DND-41 (cell line): ENCODE measurements around the gene SYNE3.

Experiments
- ATAC-seq: fragments of 200-7000 bp; cut with Tn5 transposase; 3 replicates; pipeline ENCODE4 v1.9.1; 2021; ENCODE audit warnings: low read depth; ENCODE audit not compliant: insufficient read depth
- DNase-seq: peaks from one replicate; pipeline ENCODE4 v3.0.0-alpha.2; 2020
- H2AFZ ChIP-seq: 2 replicates; pipeline ENCODE4 v1.6.0; 2012; ENCODE audit warnings: low read depth, low read length
- H3K27ac ChIP-seq: 2 replicates; pipeline ENCODE4 v1.5.1; 2012; ENCODE audit warnings: low read length, inconsistent platforms
- H3K27me3 ChIP-seq: fragments of 200-600 bp; sonication (generic); 2 replicates; pipeline ENCODE4 v1.6.0; 2012; ENCODE audit warnings: low read length, mild to moderate bottlenecking, inconsistent platforms; ENCODE audit not compliant: insufficient read depth, poor library complexity
- H3K36me3 ChIP-seq: 2 replicates; pipeline ENCODE4 v1.5.1; 2012; ENCODE audit warnings: low read length, inconsistent platforms; ENCODE audit not compliant: insufficient read depth
- H3K4me1 ChIP-seq: 2 replicates; pipeline ENCODE4 v1.5.1; 2012; ENCODE audit warnings: mild to moderate bottlenecking, low read length; ENCODE audit not compliant: insufficient read depth
- H3K4me2 ChIP-seq: 2 replicates; pipeline ENCODE4 v1.6.0; 2012; ENCODE audit warnings: mild to moderate bottlenecking, moderate library complexity, low read length, inconsistent platforms; ENCODE audit not compliant: insufficient read depth
- H3K4me3 ChIP-seq, 2 experiments: fragments of 200-600 bp in 1 of 2; shearing (Covaris generic) in 1 of 2; 2 replicates each; pipeline ENCODE4 v1.5.1; 2012 to 2016; ENCODE audit warnings: inconsistent platforms in 2 of 2, low read length in 2 of 2, mild to moderate bottlenecking in 2 of 2, low read depth in 1 of 2, moderate library complexity in 1 of 2
- H3K79me2 ChIP-seq: 2 replicates; pipeline ENCODE4 v1.6.0; 2012; ENCODE audit warnings: low read length, inconsistent platforms; ENCODE audit not compliant: insufficient read depth
- H3K9ac ChIP-seq: 2 replicates; pipeline ENCODE4 v1.6.0; 2012; ENCODE audit warnings: low read depth, mild to moderate bottlenecking, inconsistent platforms, low read length, moderate library complexity
- H3K9me3 ChIP-seq: 2 replicates; pipeline ENCODE4 v1.5.1; 2012; ENCODE audit warnings: low read length, moderate library complexity, mild to moderate bottlenecking, inconsistent platforms; ENCODE audit not compliant: insufficient read depth, severe bottlenecking
- H4K20me1 ChIP-seq: 2 replicates; pipeline ENCODE4 v1.6.0; 2012; ENCODE audit warnings: low read length; ENCODE audit not compliant: insufficient read depth
- EZH2 ChIP-seq: IDR thresholded peaks from 3 replicates; pipeline ENCODE4 v1.6.1; 2012; ENCODE audit warnings: borderline replicate concordance, low read depth, mild to moderate bottlenecking, moderate library complexity, low read length, inconsistent platforms; ENCODE audit not compliant: severe bottlenecking
- TF ChIP-seq, protein P1 (sequence below): IDR thresholded peaks from 2 replicates; pipeline ENCODE4 v1.5.1; 2012; ENCODE audit warnings: borderline replicate concordance, low read length, moderate library complexity, mild to moderate bottlenecking; ENCODE audit not compliant: poor library complexity, severe bottlenecking; ENCODE audit errors: extremely low read depth

The SYNE3 gene

GRCh38 chr14:95472819-95473251 is 43.6 kb downstream of the SYNE3 start:
- no peak overlapping the region for H2AFZ ChIP-seq
- no peak for TF ChIP-seq EZH2
- TF ChIP-seq, protein P1, sequence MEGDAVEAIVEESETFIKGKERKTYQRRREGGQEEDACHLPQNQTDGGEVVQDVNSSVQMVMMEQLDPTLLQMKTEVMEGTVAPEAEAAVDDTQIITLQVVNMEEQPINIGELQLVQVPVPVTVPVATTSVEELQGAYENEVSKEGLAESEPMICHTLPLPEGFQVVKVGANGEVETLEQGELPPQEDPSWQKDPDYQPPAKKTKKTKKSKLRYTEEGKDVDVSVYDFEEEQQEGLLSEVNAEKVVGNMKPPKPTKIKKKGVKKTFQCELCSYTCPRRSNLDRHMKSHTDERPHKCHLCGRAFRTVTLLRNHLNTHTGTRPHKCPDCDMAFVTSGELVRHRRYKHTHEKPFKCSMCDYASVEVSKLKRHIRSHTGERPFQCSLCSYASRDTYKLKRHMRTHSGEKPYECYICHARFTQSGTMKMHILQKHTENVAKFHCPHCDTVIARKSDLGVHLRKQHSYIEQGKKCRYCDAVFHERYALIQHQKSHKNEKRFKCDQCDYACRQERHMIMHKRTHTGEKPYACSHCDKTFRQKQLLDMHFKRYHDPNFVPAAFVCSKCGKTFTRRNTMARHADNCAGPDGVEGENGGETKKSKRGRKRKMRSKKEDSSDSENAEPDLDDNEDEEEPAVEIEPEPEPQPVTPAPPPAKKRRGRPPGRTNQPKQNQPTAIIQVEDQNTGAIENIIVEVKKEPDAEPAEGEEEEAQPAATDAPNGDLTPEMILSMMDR = no peak
- H4K20me1 ChIP-seq = no peaks in the 10 kb centered on the region; the same call in 1 of the 2 replicates
- H3K4me2 ChIP-seq = no peak overlapping the region
- no peaks in the 10 kb centered on the region for H3K9me3 ChIP-seq
- H3K4me1 ChIP-seq = no peaks in the 10 kb centered on the region
- no peak overlapping the region for H3K27ac ChIP-seq
- no peaks in the 10 kb centered on the region for H3K79me2 ChIP-seq
- no peaks in the 10 kb centered on the region for H3K36me3 ChIP-seq
- ATAC-seq (peak; percentile 31; the same call in 1 of the 3 replicates), DNase-seq (peak; percentile 13)
- no peak overlapping the region for H3K9ac ChIP-seq
- H3K27me3 ChIP-seq = no peaks in the 10 kb centered on the region
- H3K4me3 ChIP-seq = no peak overlapping the region

DNA sequence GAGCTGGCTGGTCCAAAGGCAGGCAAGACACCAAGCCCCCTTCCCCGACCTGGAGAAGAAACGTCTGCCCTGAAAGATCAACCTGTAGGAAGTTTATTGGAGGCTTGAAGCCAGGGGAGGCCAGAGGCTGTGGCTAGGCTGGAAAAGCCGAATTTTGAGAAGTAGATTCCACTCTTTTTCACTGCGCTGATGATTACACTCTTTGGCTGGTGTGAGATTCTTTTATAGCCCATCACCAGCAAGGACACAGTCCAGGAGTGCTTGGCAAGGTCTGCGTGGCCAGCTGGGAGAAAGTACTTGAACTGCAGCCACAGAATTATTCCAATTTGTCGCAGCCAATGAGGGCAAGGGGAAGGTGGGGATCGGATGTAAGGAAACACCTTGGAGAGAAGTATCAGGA is 45.0 kb downstream of the SYNE3 start:
- no peaks in the 10 kb centered on the region for H3K4me1 ChIP-seq
- H3K9ac ChIP-seq = no peak overlapping the region
- ATAC-seq (no peak), DNase-seq (no peak)
- no peaks in the 10 kb centered on the region; the same call in 1 of the 2 replicates for H4K20me1 ChIP-seq
- no peaks in the 10 kb centered on the region for H3K79me2 ChIP-seq
- H3K4me3 ChIP-seq = no peak overlapping the region
- no peak for TF ChIP-seq EZH2
- TF ChIP-seq, protein P1 = no peak
- H3K9me3 ChIP-seq = no peaks in the 10 kb centered on the region
- no peaks in the 10 kb centered on the region for H3K36me3 ChIP-seq
- H3K27ac ChIP-seq = no peak overlapping the region
- H3K27me3 ChIP-seq = no peaks in the 10 kb centered on the region
- H2AFZ ChIP-seq = no peak overlapping the region
- H3K4me2 ChIP-seq = no peak overlapping the region

GRCh38 chr14:95471016-95471415 is 45.4 kb downstream of the SYNE3 start:
- H3K4me2 ChIP-seq = no peak overlapping the region
- no peak for ATAC-seq

More at GRCh38 chr14:95471016-95471415, 45.4 kb downstream of the SYNE3 start:
- H2AFZ ChIP-seq = no peak overlapping the region
- no peaks in the 10 kb centered on the region for H3K9me3 ChIP-seq
- H3K4me3 ChIP-seq = no peak overlapping the region
- no peaks in the 10 kb centered on the region for H3K27me3 ChIP-seq
- no peaks in the 10 kb centered on the region for H3K4me1 ChIP-seq
- no peaks in the 10 kb centered on the region for H3K36me3 ChIP-seq
- no peak overlapping the region for H3K9ac ChIP-seq
- DNase-seq = no peak
- H3K79me2 ChIP-seq = no peaks in the 10 kb centered on the region
- no peak overlapping the region for H3K27ac ChIP-seq
- H4K20me1 ChIP-seq = no peaks in the 10 kb centered on the region; the same call in 1 of the 2 replicates
- TF ChIP-seq, protein P1 = no peak
- no peak for TF ChIP-seq EZH2
